ENCODE results near the gene SLK. TPM values are rescaled to one million over a fixed set of nuclear protein-coding genes. Genes with fewer than 3 reads are reported as not detected.

Gene SLK
- total RNA-seq, 6 donors from 2014 or later, result 38.7 to 103 (median 58.1) TPM

DNA sequence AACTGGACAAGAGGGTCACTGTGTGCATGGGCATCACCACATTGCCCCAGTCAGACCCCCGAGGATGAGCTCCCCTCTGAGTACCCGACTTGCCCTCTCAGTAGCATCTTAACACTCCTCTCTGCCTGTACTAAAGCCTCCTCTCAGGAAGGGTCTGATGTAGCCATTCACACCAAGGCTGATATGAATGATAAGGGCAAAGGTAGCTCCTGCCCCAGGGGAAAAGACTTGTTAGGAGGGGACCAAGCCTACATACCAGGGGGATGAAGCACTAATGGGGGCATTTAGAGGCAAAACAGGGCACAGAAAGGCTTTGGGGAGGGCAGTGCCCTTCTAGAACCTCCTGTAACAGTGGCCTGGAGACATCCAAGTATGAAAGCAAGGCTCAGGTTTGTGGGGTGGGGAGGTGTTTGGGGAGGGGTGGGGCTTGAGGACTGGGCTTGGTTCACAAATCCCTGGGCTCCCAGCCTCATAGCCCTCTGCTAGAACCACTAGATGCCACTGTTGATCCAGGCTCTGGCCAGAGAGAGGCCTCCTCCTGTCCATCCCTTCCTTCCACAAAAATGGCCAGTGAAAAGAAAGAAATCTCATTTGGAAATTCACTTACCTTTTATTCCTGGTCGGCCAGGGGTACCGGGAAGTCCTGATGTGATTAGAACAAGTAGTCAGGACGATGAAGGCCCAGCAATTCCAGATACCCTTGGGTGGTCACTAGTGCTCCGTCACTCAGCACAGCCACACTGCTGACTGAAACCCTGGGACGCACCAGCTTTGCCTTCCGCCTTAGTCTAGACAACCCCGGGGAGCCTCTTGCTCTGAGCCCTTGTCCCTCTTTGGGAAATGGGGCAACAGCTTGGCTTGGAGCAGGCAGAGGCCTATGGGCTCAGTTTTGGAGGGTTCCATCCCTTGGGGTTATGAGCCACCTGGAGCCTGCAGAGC is 78.5 kb downstream of the SLK start:
- H3K4me1 ChIP-seq, result peaks cover 7 to 13% (median 9%) of the 10 kb centered on the region in 4 donors
- TF ChIP-seq, protein P1, sequence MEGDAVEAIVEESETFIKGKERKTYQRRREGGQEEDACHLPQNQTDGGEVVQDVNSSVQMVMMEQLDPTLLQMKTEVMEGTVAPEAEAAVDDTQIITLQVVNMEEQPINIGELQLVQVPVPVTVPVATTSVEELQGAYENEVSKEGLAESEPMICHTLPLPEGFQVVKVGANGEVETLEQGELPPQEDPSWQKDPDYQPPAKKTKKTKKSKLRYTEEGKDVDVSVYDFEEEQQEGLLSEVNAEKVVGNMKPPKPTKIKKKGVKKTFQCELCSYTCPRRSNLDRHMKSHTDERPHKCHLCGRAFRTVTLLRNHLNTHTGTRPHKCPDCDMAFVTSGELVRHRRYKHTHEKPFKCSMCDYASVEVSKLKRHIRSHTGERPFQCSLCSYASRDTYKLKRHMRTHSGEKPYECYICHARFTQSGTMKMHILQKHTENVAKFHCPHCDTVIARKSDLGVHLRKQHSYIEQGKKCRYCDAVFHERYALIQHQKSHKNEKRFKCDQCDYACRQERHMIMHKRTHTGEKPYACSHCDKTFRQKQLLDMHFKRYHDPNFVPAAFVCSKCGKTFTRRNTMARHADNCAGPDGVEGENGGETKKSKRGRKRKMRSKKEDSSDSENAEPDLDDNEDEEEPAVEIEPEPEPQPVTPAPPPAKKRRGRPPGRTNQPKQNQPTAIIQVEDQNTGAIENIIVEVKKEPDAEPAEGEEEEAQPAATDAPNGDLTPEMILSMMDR (IDR thresholded peaks at IDR 0.05), result peak in 5 of 6 experiments; percentile 38 to 65 (median 41)
- no peak for TF ChIP-seq POLR2A (IDR thresholded peaks at IDR 0.05)
- no peak for TF ChIP-seq POLR2AphosphoS5 (IDR thresholded peaks at IDR 0.05)
- DNase-seq (peak in 1 of 2 donors; percentile 45), ATAC-seq (ENCODE audit: low FRiP score in 2 of 2) (peak in 1 of 2 donors; percentile 72)
- no peaks in the 10 kb centered on the region for H3K9me3 ChIP-seq
- no peak overlapping the region for H3K4me3 ChIP-seq
- H3K27ac ChIP-seq, result no peak overlapping the region
- H3K36me3 ChIP-seq, result no peaks in the 10 kb centered on the region
- 85 to 91% methylated on average over 9 of the region's 9 CpGs for WGBS, 2 donors
- H3K27me3 ChIP-seq, result no peaks in the 10 kb centered on the region

DNA sequence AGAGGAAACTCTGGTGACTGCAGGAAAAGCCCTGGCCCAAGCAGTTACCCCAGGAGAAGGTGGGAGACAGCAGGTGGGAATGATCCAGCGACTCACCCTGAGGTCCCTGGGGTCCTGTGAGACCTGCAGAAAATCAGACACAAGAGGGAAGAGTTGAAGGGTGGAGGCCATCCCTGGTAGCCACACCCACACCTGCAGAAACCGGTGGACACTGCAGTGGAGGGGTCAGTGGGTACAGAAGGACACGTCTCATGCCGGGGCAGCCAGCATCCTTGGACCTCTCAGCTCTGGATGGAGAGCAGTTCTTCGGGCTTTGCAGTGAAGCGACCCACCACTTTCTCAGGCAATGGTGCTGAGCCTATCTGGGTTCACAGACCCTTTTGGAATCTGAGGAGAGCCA is 79.7 kb downstream of the SLK start:
- Histone ChIP-seq H3K9me3 (no peaks in the 10 kb centered on the region), H3K27ac (no peak overlapping the region), H3K4me1 (peaks cover 7 to 13% (median 9%) of the 10 kb centered on the region in 4 donors), H3K4me3 (no peak overlapping the region), H3K27me3 (no peaks in the 10 kb centered on the region), H3K36me3 (no peaks in the 10 kb centered on the region)
- TF ChIP-seq POLR2AphosphoS5 (IDR thresholded peaks at IDR 0.05) (no peak), EP300 (IDR thresholded peaks at IDR 0.05) (no peak)
- TF ChIP-seq, protein P1 (IDR thresholded peaks at IDR 0.05), result no peak
- WGBS, 2 donors, result 83 to 98% methylated on average over 3 to 4 of the region's 6 CpGs
- ATAC-seq (ENCODE audit: low FRiP score in 2 of 2) (no peak), DNase-seq (no peak)

DNA sequence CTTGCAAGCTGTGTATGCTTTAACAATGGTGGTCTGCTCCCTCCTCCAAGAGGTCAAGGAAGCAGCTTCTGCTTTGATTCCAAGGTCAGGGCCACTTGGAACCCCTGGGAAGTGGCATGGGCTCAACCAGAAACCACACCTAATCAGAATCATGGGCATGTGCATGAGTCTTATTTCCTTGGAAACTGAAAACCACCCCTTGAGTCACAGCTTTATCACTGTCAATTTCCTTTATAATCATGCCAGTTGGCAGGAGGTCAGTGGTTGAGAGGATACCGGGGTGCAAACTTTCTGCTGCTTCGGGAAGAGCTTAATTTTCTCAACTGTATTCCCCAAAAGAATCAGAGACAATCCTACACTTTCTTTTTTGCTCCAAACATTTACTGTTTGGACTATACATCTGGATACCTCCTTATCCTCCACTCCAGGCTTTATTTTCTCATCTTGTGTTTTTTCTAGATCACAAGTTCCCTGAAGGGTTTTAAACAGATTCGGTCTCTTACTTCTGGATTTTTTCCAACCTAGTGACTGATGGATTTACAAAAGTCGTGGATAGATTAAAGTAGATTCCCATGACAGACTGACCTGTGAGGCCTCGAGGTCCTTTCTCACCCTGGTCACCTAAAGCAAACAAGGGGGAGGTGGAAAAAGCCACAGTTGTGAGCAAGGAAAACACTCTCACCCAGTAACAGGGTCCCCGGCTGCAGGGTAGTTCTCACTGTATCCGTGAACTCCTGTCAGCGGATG is 82.7 kb downstream of the SLK start:
- DNase-seq, result no peak
- Histone ChIP-seq H3K27me3 (no peaks in the 10 kb centered on the region), H3K4me3 (no peak overlapping the region), H3K36me3 (no peaks in the 10 kb centered on the region), H3K9me3 (no peaks in the 10 kb centered on the region), H3K27ac (no peak overlapping the region), H3K4me1 (peaks cover 7 to 17% (median 10%) of the 10 kb centered on the region in 4 donors)
- TF ChIP-seq, protein P1 (IDR thresholded peaks at IDR 0.05), result no peak
- TF ChIP-seq POLR2A (IDR thresholded peaks at IDR 0.05) (no peak), EP300 (IDR thresholded peaks at IDR 0.05) (no peak), POLR2AphosphoS5 (IDR thresholded peaks at IDR 0.05) (no peak)
- ATAC-seq (ENCODE audit: low FRiP score in 2 of 2), result no peak
- 44 to 46% methylated on average over 8 of the region's 8 CpGs for WGBS, 2 donors

DNA sequence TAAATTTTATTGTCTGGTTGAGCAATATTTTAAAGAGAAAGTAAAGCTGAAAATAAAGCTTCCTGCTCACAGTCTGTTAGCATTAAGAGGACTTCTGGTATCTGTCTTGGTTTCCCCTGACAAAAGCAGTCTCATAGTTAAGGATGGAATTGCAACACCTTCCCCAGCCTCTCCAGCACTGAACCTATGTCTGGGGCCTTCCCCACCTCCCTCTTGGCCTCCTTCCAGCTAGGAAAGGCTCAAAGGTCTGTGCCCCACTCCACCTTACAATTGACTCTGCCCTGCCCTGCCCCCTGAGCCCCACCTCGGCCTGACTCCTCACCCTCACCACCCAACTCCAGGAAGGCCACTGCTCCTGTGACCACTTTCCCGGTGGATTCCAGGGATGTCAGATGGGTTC is 85.5 kb downstream of the SLK start:
- no peaks in the 10 kb centered on the region for H3K27me3 ChIP-seq
- H3K27ac ChIP-seq, result no peak overlapping the region
- H3K9me3 ChIP-seq, result no peaks in the 10 kb centered on the region
- H3K4me3 ChIP-seq, result no peak overlapping the region
- DNase-seq, result peak in 1 of 2 donors; percentile 46
- TF ChIP-seq POLR2A (IDR thresholded peaks at IDR 0.05) (no peak), EP300 (IDR thresholded peaks at IDR 0.05) (no peak), POLR2AphosphoS5 (IDR thresholded peaks at IDR 0.05) (no peak)
- TF ChIP-seq, protein P1 (IDR thresholded peaks at IDR 0.05), result no peak
- ATAC-seq (ENCODE audit: low FRiP score in 2 of 2), result peak in 1 of 2 donors; percentile 16
- 46 to 81% methylated on average over 2 of the region's 2 CpGs for WGBS, 2 donors
- peaks cover 7 to 17% (median 10%) of the 10 kb centered on the region in 4 donors for H3K4me1 ChIP-seq
- no peaks in the 10 kb centered on the region for H3K36me3 ChIP-seq

Data from upper lobe of left lung (tissue), 6 donors.